HG03571 (cell line): ENCODE results near the gene RAB11FIP3.
"Not testable (repeated sequence)": the region's sequence is repeated elsewhere in the genome, so short reads cannot be mapped to it uniquely, and the experiment has no call there.

ENCODE experiments used
- ATAC-seq: cut with Tn5 transposase; IDR thresholded peaks from one replicate; pipeline ENCODE4 v1.9.1; 2021; ENCODE audit not compliant: unreplicated experiment

RAB11FIP3 gene

DNA sequence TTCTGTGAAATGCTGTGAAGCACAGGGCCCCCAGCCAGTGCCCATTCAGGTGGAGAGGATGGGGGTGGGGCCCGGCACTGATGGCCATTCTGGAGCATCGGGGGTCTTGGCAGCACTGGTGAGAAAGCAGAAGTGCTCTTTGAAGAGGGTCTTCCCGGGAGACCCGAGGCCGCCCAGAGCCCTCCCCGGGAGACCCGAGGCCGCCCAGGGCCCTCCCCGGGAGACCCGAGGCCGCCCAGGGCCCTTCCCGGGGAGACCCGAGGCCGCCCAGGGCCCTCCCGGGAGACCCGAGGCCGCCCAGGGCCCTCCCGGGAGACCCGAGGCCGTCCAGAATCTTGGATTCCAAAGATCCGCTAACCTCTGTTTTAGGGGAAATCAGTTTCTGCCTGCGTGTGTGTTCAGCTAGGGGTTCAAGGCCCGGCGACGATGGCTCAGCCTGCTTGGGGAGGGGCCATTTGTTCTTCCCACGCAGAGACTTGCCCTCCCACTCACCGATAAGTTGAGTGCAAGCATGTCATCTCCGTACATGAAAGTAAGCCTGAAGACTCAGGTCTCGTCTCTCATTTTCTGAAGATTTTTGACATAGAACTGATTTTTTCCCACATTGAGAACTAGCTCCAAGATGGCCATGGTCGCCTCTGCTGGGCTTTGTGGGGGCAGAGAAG, 66.9 kb downstream of the RAB11FIP3 start:
- no peak for ATAC-seq

DNA sequence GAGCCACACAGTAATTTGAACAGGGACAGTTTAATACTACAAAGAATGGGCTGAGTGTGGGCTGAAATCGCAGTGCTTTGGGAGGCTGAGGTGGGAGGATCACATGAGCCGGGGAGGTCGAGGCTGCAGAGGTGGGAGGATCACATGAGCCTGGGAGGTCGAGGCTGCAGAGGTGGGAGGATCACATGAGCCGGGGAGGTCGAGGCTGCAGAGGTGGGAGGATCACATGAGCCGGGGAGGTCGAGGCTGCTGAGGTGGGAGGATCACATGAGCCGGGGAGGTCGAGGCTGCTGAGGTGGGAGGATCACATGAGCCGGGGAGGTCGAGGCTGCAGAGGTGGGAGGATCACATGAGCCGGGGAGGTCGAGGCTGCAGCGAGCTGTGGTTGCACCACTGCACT, 69.2 kb downstream of the RAB11FIP3 start:
- ATAC-seq: not testable (repeated sequence)

DNA sequence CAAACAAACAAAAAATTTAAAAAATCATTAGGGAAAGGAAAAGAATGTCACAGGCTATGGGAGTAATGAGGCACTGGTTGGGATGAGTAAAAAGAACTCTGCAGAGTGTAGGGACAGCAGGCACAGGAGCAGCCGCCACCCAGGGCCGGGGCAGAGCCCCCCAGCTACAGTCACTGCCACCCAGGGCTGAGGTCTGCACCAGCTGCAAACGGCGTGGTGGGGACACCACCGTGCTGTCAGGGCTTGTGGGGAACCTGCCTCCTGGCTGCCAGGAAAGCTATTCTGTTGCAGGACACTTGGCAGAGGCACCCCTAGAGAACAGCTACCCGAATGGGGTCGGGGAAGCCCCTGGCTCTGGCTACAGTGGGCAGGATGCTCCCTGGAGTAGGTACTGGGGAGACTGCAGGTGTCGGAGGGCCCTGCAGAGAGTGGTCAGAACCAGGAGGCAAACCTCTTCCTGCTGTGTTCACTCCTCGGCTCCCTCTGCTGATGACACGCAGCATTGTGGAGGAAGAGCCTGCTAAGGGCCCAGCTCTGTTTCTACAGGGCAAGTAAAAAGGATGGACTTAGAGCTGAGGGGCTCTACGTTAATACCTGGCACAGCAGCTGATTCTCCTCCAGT, 69.8 kb downstream of the RAB11FIP3 start:
- no peak for ATAC-seq

DNA sequence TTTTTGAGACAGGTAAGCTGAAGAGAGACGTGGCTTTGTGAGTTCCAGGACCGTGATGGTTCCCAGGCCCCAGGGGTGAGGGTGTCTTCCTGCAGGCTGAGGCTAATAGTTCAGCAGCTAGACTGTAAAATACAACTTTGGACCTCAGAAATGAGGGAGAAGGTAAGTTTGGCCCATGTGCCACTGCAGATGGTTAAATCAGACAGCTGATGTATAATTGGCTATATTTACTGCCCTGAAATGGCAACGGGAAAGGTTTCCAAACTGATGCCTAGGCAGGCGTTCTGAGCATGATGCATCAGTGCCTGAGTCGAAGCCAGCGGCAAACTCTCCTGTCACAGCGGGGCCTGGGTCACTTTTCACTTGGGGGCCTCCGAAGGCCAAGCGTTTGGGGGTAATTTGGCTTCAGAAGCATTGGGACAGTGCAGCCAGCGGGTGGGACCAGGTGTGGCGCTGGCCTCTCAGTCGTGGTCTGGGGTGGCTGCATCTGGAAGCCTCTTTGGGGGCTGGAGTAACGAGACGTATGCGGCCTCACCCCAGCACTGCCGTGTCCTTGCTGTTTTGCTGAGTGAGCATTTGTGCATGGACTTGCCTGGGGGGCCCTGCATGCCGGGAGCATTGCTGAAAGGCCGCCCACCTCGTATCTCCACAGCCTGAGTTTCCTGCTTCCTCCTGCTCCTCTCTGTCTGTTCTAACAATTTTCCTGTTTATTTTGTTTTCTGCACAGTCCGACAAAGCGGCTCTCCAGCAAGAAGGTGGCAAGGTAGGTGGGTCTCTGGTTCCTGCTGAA, 70.8 kb downstream of the RAB11FIP3 start:
- ATAC-seq: no peak

DNA sequence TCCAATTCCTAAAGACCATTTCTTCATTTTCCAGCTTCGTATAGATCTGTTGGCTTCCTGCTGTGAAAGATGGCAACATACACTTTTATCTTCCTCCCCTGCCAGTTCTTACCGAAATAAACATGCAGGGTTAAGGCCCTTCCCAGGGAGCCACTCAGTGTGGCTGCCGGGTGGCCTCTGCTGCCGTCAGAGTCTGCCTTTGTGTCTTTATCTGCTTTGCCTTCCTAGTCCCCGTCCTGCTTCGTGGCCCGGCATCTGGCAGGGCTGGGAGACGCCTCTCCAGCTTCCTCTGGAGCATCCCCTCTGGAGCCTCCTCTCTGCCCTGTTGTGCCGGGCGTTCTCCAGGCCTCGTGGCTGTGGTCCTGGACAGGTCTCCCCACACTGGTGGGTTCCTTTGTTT, 71.8 kb downstream of the RAB11FIP3 start:
- ATAC-seq: no peak

DNA sequence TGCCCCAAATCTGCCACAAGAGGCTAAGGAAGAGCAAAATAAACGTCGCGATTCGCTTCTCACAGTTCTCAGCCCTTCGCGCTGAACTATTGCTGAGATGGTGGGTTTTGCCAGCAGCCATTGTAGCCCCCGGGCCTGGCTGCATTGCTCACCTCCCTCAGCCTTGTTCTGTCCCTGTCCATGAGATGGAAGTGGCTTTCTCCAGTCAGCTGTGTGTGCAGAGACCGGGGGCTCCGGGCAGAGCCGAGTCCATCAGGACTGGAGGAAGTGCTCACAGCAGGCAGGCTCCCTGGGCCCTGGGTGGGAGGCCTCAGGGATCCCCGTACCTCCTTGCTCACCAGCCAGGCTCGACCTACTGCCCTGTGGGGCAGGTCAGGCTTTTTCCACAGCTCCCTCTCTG, 74.5 kb downstream of the RAB11FIP3 start:
- ATAC-seq: no peak

DNA sequence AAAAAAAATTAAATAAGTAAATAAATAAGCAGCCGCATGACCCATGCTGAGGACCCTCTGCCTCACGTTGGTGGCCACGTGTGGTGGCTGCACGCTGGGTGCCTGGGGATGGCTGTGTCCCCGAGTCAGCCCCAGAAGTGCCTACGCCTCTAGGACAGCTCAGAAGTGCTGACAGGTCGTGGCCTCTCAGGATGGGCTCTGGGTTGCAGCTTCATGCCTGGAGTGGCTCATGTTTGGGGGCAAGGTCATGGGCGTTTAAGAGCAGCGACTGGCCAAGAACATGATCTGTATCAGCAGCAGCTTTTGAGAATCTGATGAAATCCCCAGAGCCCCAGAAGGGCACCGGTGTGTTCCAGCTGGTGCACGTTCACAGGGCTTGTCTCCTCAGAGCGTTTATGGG, 75.3 kb downstream of the RAB11FIP3 start:
- ATAC-seq: no peak

DNA sequence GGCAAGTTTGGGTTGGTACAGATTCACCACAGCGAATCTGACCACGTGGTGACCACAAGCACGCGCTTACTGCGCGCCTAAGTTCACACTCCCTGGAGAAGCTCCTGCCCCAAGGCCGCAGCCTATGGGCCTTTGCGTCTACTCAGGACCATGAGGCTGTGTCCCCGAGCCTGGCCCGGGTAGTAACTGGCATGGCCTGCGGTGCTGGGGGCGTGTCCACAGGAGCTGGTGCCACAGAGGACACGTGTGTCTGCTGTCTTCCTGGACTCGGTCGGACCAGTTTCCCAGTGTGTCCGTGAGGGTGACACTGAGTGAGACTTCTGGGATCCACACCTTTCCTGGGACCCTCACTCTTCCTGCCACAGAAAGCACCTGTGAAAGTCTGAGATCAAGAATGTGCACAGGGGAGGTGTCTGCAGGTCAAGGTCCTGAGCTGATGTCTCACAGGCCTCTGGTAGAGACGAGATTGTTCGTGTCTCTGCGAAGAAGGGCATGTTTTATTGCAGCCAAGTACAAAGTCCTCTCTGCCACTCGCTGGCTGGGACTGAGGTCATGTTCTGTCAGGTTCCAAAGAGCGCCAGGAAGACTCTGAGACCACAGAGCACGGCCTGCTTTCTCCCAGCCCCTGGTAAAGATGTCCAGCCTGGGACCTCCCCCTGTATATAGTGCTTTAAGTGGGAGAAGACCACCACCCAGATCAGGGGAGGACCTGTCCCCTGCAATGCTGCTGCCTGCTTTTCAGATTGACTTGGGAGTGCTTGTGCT, 76.9 kb downstream of the RAB11FIP3 start:
- no peak for ATAC-seq

DNA sequence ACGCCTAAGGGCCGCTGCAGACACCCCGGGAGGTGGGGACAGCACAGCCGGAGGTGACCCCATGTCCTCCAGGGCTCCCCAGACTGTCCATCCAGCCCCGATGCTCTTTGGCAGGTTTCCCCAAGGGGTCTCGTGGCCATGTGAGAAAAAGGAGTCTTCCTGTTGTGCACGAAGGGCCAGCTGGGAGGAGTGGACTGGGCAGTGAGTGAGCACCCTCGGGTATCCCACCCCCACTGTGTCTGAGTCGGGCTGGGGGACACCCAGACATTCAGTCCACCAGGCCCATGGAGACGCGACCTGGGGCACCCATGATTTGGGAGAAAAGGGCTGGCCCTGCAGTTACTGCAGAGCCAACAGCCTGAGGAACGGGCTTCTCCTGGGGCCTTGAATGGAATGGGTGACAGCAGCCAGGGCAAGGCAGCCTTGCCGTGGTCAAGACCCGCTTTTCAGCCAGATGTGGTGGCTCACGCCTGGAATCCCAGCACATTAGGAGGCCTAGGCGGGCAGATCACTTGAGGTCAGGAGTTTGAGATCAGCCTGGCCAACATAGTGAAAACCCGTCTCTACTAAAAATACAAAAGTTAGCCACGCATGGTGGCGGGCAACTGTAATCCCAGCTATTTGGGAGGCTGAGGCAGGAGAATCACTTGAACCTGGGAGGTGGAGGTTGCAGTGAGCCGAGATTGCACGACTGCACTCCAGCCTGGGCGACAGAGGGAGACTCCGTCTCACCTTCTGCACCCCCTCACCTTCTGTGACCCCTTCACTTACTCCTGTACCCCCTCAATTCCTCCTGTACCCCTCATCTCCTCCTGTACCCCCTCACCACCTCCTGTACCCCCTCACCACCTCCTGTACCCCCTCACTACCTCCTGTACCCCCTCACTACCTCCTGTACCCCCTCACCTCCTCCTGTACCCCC, 78.0 kb downstream of the RAB11FIP3 start:
- ATAC-seq: no peak

DNA sequence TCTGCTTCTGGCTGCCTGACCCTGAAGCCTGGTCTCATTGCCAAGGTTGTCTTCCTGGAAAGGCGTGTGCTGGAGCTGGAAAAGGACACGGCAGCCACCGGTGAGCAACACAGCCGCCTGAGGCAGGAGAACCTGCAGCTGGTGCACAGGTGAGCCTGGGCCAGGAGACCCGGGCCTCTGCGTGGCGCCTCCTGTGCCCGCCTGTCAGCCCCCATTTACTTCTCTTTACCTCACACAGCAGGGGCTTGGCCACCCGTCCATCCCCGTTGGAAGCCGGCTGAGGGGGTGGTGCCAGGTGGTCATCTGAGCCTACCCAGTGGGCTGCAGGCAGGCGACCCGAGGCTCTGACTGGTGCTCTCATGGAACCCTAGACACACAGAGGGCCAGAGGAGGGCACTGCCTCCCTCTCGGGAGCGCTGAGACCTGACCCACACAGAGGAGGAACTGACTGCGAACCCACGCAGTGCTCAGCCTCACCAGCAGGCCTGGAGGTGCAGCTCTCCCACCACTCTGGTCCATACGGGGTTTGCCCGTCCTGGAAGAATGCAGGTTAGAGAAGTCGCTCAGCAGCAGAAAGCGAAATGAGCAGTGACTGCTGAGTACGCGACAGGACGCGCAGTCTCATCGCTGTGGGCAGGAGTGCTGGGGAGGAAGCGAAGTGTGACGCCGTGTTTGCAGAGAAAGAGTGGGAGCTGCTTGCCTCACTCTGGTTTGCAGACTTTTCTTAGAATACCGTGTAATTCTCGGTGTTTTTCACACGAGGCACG, 80.2 kb downstream of the RAB11FIP3 start:
- no peak for ATAC-seq

DNA sequence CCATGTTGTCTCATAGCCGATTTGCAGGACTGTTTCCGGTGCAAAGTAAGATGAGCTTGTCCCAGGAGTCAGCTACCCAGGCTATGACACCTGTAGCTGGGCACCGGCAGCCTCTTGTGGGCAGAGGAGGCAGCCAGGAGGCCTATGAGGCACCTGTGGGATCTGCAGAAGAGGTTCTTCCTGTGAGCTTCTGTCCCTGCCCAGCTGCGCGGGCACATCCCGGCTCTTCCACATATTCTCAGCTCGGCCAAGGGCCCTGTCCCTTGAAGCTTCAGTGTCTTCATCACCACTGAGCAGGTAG, 80.7 kb downstream of the RAB11FIP3 start:
- no peak for ATAC-seq

DNA sequence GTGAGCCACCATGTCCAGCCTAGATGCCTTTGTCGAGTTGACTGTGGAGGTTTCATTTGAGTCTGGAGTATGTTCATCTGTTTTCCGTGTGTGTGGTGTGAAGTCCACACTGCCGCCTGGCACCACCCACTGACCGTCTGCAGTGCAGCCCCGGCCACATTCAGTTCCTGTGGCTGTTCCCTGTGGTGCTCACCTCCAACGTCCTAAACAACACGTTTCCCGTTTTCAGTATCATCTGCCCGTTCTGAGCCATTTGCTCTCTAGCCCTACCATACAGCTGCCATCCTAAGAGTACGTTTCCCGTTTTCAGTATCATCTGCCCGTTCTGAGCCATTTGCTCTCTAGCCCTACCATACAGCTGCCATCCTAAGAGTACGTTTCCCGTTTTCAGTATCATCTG, 82.1 kb downstream of the RAB11FIP3 start:
- ATAC-seq: not testable (repeated sequence)

DNA sequence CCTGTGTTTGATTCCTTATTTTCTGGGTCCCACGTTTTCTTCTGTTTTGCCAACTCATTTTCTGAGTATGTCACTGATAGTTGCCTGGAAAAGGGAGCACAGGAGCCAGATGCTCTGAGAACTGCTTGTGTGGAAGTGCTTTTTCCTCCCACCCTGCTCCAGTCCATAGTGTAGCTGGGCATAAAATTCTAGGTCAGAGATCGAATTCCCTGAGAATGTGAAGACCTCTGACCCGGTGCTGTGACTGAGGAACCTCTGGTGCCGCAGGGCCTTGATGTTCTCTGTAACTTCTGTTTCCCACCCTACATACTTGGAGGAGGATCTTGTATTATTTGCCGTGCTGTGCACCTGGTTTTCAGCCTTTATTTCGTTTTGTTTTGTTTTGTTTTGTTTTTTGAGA, 82.5 kb downstream of the RAB11FIP3 start:
- ATAC-seq: no peak

DNA sequence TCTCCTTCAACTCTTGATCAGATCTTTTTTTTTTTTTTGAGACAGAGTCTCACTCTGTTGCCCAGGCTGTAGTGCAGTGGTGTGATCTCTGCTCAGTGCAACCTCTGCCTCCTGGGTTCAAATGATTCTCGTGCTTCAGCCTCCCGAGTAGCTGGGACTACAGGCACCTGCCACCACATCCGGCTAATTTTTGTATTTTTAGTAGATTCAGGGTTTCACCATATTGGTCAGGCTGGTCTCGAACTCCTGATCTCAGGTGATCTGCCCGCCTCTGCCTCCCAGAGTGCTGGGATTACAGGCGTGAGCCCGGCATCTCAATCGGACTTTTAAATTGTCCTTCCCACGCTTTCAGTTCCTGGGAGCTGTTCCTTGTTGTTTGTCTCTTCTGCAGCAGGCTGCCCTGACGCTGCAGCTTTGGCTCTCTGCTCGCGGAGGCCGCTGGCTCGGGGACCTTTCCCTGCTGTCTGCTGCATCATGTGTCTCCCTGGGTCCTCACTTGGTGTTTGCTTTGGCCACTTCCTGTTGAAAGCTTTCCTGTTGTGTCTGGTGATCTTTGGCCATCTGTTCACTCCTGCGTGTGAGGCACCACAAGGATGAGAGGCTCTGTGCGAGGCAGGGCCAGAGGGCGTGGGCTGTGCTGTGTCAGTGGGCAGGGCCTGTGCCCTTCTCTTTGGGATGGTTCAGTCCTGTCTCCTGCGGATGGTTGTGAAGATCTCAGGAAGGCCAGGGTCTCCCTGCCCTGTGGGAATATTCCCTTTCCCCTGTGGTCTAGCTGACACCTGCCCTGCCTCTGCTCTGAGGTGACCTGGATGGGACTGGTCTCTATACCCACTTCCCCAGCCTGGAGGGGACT, 83.7 kb downstream of the RAB11FIP3 start:
- ATAC-seq: no peak

DNA sequence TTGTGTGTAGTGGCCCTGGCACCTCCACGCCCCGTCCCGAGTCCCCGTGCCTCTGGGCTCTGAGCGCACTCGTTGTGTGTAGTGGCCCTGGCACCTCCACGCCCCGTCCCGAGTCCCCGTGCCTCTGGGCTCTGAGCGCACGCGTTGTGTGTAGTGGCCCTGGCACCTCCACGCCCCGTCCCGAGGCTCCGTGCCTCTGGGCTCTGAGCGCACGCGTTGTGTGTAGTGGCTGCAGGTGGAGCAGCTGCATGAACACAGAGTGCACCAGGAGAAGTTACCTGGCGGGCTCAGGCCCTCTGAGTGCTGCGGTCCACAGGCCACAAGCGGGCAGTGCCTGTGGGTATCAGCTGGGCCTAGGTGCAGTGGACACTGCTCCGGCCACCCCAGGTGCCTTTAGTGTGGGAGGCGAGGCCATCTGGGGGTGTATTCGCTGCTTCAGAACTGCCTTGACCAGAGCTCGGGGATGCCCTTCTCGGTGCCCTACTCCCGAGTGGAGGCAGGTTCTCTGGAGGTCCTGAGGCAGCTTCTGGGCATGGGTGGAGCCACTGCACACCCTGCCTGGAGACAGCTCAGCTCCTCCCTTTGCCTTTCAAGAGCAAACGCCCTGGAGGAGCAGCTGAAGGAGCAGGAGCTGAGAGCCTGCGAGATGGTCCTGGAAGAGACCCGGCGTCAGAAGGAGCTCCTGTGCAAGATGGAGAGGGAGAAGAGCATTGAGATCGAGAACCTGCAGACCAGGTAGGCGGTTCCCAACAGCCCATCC, 84.8 kb downstream of the RAB11FIP3 start:
- no peak for ATAC-seq

DNA sequence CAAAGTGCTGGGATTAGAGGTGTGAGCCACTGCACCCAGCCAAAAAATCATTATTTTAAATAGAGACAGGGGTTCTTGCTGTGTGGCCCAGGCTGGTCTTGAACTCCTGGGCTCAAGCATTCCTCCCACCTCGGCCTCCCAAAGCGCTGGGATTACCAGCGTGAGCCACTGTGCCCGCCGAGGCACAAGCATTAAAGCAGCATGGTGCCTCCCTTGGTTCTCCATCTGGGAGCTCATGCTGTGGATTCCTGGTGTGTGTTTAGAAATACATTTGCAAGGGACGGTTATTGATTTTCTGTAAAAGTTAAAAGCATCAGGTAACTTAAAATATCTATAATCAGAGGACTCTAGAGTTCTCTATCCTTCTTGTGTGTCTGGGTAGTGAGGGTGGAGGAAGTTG, 87.4 kb downstream of the RAB11FIP3 start:
- no peak for ATAC-seq

DNA sequence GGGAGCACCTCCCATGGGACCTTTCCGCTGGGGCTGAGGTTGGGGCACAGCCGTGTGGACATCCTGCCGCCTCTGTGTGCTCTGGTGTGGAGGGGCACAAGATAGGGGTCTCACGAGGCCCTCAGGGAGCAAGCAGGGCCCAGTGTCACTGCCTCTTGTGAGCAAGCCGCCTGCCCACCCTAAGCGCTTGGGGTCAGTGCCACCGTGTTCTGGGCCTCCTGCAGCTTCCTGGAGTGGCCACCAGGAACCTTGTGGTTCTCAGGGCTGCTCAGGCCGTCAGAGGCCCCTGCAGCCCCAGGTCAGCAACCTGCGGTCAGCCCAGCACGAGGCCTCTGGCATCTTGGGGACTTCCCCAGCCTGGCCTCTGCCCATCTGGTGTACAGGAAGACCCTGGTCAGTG, 88.5 kb downstream of the RAB11FIP3 start:
- no peak for ATAC-seq
